ENCODE results near the gene GPC3.

DNA sequence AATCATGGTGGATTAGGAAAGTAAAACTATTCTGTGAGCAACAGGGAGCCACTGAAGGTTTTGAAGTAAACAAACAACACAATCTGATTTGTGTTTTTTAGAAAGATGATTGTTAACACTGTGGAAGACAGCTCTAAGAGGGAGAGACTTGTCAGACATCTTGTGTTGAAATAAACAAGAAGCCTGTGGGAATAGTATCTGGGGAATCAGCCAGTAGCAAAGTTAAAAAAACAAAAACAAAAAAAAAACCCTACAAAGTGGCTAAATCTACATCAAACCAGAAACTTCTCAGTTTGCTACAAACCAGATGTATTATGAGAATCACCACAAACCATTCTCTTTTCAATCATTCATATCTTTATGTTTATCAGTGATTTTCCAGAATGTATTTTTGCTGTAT is 444.4 kb downstream of the GPC3 start:
- TF ChIP-seq CTCF (IDR thresholded peaks at IDR 0.05; ENCODE audit: extremely low read depth in 1 of 2, insufficient read depth in 1 of 2, low read depth in 1 of 2, low read length in 2 of 2) (no peak), POLR2AphosphoS5 (IDR thresholded peaks at IDR 0.05; ENCODE audit: insufficient read depth, low read depth, low read length) (no peak), POLR2A (IDR thresholded peaks at IDR 0.05; ENCODE audit: low read depth, low read length) (no peak)
